Mucosa of stomach (tissue), 1 donor: Measurements from ENCODE around the gene ADCY5.

Source experiments
- H3K27me3 ChIP-seq: one replicate; pipeline ENCODE4 v1.7.0; 2013; ENCODE audit warnings: mild to moderate bottlenecking, low read length; ENCODE audit not compliant: control insufficient read depth, insufficient read depth
- H3K36me3 ChIP-seq: one replicate; pipeline ENCODE4 v1.7.0; 2013; ENCODE audit warnings: low read length; ENCODE audit not compliant: control insufficient read depth, insufficient read depth
- H3K4me1 ChIP-seq: one replicate; pipeline ENCODE4 v1.7.0; 2013; ENCODE audit warnings: mild to moderate bottlenecking, low read length; ENCODE audit not compliant: control insufficient read depth, insufficient read depth
- H3K4me3 ChIP-seq: one replicate; pipeline ENCODE4 v1.7.0; 2013; ENCODE audit warnings: low read length
- H3K9ac ChIP-seq: one replicate; pipeline ENCODE4 v1.7.0; 2013; ENCODE audit warnings: mild to moderate bottlenecking, low read length, moderate library complexity
- H3K9me3 ChIP-seq: one replicate; pipeline ENCODE4 v1.7.0; 2013; ENCODE audit warnings: mild to moderate bottlenecking, low read length, moderate library complexity; ENCODE audit not compliant: control insufficient read depth
- donor health status: Pancreatic carcinoma.

Gene ADCY5

GRCh38 chr3:123385499-123385898, 63.4 kb downstream of the ADCY5 start:
- no peaks in the 10 kb centered on the region for H3K4me1 ChIP-seq
- no peaks in the 10 kb centered on the region for H3K27me3 ChIP-seq
- no peaks in the 10 kb centered on the region for H3K36me3 ChIP-seq
- no peak overlapping the region for H3K4me3 ChIP-seq
- H3K9me3 ChIP-seq = no peaks in the 10 kb centered on the region
- no peak overlapping the region for H3K9ac ChIP-seq

GRCh38 chr3:123385001-123385401, 63.9 kb downstream of the ADCY5 start:
- Histone ChIP-seq H3K9ac (no peak overlapping the region), H3K36me3 (no peaks in the 10 kb centered on the region), H3K4me1 (no peaks in the 10 kb centered on the region), H3K4me3 (no peak overlapping the region), H3K27me3 (no peaks in the 10 kb centered on the region), H3K9me3 (no peaks in the 10 kb centered on the region)

- no peaks in the 10 kb centered on the region for H3K9me3 ChIP-seq
- H3K4me3 ChIP-seq = no peak overlapping the region
- H3K4me1 ChIP-seq = no peaks in the 10 kb centered on the region
- no peak overlapping the region for H3K9ac ChIP-seq
- no peaks in the 10 kb centered on the region for H3K36me3 ChIP-seq
- no peaks in the 10 kb centered on the region for H3K27me3 ChIP-seq
These were observed 64.6 kb downstream of the ADCY5 start for GRCh38 chr3:123384256-123384655.

GRCh38 chr3:123383091-123384053, 65.5 kb downstream of the ADCY5 start:
- Histone ChIP-seq H3K4me1 (no peaks in the 10 kb centered on the region), H3K4me3 (no peak overlapping the region)

GRCh38 chr3:123380261-123380660, 68.6 kb downstream of the ADCY5 start:
- no peaks in the 10 kb centered on the region for H3K36me3 ChIP-seq

More at GRCh38 chr3:123383091-123384053, 65.5 kb downstream of the ADCY5 start:
- no peaks in the 10 kb centered on the region for H3K9me3 ChIP-seq
- no peak overlapping the region for H3K9ac ChIP-seq
- H3K36me3 ChIP-seq = no peaks in the 10 kb centered on the region
- no peaks in the 10 kb centered on the region for H3K27me3 ChIP-seq

GRCh38 chr3:123379041-123379830, 69.7 kb downstream of the ADCY5 start:
- Histone ChIP-seq H3K36me3 (no peaks in the 10 kb centered on the region), H3K4me3 (no peak overlapping the region), H3K4me1 (no peaks in the 10 kb centered on the region)

More at GRCh38 chr3:123380261-123380660, 68.6 kb downstream of the ADCY5 start:
- no peaks in the 10 kb centered on the region for H3K27me3 ChIP-seq
- no peak overlapping the region for H3K4me3 ChIP-seq
- H3K4me1 ChIP-seq = no peaks in the 10 kb centered on the region
- no peak overlapping the region for H3K9ac ChIP-seq
- no peaks in the 10 kb centered on the region for H3K9me3 ChIP-seq

GRCh38 chr3:123378409-123378915, 70.4 kb downstream of the ADCY5 start:
- Histone ChIP-seq H3K27me3 (no peaks in the 10 kb centered on the region), H3K4me1 (no peaks in the 10 kb centered on the region), H3K36me3 (no peaks in the 10 kb centered on the region), H3K9me3 (no peaks in the 10 kb centered on the region), H3K9ac (no peak overlapping the region), H3K4me3 (no peak overlapping the region)

More at GRCh38 chr3:123379041-123379830, 69.7 kb downstream of the ADCY5 start:
- Histone ChIP-seq H3K27me3 (no peaks in the 10 kb centered on the region), H3K9ac (no peak overlapping the region), H3K9me3 (no peaks in the 10 kb centered on the region)

GRCh38 chr3:123377243-123377740, 71.6 kb downstream of the ADCY5 start:
- Histone ChIP-seq H3K9ac (no peak overlapping the region), H3K36me3 (no peaks in the 10 kb centered on the region), H3K4me3 (no peak overlapping the region), H3K9me3 (no peaks in the 10 kb centered on the region), H3K4me1 (no peaks in the 10 kb centered on the region), H3K27me3 (no peaks in the 10 kb centered on the region)

- Histone ChIP-seq H3K9me3 (no peaks in the 10 kb centered on the region), H3K9ac (no peak overlapping the region), H3K36me3 (no peaks in the 10 kb centered on the region), H3K27me3 (no peaks in the 10 kb centered on the region), H3K4me3 (no peak overlapping the region), H3K4me1 (no peaks in the 10 kb centered on the region)
These were observed 72.2 kb downstream of the ADCY5 start for GRCh38 chr3:123376451-123377242.

GRCh38 chr3:123375014-123375940, 73.6 kb downstream of the ADCY5 start:
- H3K9ac ChIP-seq = no peak overlapping the region
- no peaks in the 10 kb centered on the region for H3K27me3 ChIP-seq
- no peaks in the 10 kb centered on the region for H3K9me3 ChIP-seq
- no peak overlapping the region for H3K4me3 ChIP-seq
- no peaks in the 10 kb centered on the region for H3K36me3 ChIP-seq
- H3K4me1 ChIP-seq = no peaks in the 10 kb centered on the region
